NB4 (cell line): ENCODE results near the gene CLTA.
"Not testable (repeated sequence)": the region's sequence is repeated elsewhere in the genome, so short reads cannot be mapped to it uniquely, and the experiment has no call there.

Experiments
- MYC ChIP-seq: IDR thresholded peaks from 2 replicates; pipeline ENCODE4 v1.6.1; 2011; ENCODE audit warnings: low read depth, low read length
- POLR2A ChIP-seq: IDR thresholded peaks from 2 replicates; pipeline ENCODE4 v1.6.1; 2011; ENCODE audit warnings: mild to moderate bottlenecking; ENCODE audit not compliant: insufficient read length; ENCODE audit errors: extremely low read depth
- TF ChIP-seq, protein P1 (sequence below): IDR thresholded peaks from one replicate; pipeline ENCODE4 v1.5.1; 2012; ENCODE audit warnings: low read depth, low read length

DNA sequence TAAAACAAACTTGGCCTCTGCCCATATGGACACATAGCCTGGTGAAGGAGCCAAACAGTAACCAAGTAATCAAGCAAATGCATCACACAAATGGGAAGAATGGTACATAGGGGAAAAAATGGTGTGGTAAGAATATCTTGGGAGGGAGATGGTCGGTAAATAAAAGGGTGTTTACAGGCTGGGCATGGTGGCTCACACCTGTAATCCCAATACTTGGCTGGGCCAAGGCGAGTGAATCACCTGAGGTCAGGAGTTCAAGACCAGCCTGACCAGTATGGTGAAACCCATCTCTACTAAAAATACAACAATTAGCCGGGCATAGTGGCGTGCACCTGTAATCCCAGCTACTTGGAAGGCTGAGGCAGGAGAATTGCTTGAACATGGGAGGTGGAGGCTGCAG, 31.2 kb upstream of the CLTA start:
- not testable (repeated sequence) for TF ChIP-seq MYC, POLR2A
- TF ChIP-seq, protein P1, sequence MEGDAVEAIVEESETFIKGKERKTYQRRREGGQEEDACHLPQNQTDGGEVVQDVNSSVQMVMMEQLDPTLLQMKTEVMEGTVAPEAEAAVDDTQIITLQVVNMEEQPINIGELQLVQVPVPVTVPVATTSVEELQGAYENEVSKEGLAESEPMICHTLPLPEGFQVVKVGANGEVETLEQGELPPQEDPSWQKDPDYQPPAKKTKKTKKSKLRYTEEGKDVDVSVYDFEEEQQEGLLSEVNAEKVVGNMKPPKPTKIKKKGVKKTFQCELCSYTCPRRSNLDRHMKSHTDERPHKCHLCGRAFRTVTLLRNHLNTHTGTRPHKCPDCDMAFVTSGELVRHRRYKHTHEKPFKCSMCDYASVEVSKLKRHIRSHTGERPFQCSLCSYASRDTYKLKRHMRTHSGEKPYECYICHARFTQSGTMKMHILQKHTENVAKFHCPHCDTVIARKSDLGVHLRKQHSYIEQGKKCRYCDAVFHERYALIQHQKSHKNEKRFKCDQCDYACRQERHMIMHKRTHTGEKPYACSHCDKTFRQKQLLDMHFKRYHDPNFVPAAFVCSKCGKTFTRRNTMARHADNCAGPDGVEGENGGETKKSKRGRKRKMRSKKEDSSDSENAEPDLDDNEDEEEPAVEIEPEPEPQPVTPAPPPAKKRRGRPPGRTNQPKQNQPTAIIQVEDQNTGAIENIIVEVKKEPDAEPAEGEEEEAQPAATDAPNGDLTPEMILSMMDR, result not testable (repeated sequence)
